ENCODE results near the gene DST.

The DST gene

DNA sequence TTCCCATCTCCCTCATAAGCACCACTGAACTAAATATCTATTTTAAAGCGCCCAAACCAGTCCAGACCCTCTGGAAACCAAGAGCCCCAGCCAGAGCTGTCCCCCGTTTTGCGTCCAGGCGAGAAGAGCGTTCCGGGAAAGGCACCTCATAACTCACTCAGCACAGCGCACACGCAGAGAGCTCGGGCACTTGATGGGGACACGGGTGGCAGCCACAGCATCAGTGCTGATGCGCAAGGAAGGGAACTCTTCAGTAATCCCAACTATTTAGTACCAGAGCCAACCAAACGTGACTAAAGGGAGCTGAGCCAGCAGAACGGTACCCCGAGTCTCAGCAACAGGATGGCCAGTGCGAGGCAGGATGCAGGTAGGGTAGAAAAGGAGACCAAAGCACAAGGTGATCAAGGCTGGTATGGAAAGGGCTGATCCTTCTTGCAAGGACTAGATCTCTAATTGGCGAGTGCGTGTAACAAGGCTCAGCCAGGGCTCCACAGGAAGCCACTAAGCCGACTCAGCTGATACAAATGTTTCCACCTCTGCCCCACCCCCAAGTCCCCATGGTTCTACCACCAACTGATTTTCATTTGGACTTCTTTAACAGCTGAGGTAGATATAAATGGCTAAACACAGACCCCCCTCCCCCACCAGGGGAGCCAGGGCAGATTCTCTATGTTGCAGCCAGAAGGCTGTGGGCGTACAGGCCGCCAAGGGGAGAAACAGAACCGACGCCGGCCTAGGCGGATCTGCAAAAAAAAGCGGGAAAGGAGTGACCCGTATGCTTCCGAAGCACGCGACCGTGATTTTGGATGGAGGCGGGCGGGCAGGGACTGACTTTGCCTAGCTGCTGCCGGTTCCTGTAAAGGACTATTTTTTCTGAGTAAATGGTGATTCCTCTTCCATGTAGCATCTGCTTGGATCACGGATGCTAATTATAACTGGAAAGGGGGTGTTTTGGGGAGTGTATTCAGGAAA is 211.8 kb downstream of the DST start:
- DNase-seq = no peak

DNA sequence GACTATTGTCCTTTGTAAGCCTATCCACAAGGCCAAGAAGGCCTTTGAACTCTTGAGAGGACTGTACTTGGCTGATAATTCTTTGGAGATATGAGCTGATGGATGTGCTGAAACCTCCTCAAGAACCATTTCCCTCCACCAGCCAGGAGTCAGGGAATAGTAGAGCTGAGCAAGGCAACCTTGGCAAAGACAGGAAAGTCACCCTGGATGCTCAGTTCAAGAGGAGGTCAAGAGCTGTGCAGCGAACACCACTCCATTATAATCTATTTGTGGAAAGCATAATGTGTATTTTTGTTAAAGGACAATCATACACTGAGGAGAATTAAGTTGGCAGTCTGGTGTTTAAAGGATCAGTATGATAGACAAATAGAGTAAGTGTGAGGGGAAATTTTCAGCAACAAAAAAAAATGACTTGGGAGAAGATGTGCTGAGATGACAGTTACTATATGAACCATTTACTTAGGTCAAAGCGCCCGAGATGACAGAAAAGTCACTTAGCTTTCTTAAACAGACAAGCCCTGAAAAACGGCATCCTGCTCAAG is 218.1 kb downstream of the DST start:
- DNase-seq = no peak

DNA sequence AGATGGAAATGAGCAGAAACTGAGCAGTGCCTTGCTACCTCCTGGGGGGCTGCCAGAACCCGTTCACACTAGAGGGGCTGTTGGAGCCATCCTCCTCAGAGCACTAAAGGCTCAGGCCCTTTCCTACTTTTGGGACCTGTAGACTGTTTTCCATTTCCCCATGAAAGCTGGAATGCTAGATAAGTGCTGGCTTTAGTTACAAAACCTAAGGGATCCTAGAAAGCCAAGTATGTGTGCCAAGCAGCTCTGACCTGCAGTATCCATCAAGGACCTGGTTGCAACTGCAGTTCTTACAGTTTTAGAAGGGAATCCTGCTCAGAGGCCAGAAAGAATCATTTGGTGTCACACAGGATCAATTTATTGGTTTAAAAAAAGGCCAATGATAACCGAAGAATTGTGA is 218.6 kb downstream of the DST start:
- DNase-seq = no peak

DNA sequence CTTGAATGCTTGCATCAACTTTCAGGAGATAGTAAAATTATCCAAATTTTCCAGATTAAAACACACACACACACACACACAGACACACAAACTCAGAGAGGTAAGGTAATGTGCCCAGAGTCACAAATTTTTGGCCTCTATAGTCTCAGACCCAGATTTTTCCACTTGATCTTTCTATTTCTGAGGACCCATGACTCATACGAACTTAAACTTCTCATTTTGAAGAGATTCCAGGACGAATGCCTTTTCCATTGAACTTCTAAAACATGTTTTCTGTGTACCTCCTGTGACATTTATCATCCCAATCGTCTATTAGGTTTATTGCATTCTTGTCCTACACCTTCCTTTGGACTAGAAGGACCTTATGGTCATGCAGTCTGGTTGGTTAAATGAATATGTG is 222.4 kb downstream of the DST start:
- no peak for DNase-seq

DNA sequence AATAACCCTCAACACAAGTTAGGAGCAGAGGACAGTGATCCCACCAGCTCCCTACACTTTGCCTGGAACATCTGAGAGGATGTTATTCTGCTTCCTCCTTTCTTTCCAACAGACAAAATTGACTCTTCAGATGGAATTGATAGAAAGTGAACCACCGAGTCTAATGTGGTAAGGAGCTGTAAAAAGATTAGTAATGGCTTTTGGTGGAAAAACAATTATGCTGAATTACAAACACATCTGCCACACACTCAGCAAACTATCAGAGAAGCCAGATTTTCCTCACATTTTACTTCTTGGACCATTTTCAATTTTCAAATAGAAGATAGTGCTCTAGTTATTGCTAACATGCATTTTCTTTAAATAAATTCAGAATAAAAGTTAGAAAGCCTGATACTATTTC is 223.5 kb downstream of the DST start:
- DNase-seq = no peak

DNA sequence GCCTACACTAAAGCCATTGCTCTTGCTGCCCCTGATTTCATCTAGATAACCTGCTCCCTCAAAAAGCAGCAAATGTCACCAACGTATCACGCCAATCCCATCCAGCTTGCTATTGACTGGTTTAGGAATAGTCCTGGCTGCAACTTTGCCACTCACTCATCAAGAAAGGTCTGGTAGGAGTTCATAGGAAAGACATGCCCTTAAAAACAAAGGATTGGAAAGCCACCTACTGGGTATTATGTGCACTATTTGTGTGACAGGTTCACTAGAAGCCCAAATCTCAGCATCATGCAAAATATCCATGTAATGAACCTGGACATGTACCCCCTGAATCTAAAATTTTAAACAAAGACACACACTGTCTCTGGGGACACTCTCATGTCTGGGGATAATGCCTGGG is 224.9 kb downstream of the DST start:
- no peak for DNase-seq

DNA sequence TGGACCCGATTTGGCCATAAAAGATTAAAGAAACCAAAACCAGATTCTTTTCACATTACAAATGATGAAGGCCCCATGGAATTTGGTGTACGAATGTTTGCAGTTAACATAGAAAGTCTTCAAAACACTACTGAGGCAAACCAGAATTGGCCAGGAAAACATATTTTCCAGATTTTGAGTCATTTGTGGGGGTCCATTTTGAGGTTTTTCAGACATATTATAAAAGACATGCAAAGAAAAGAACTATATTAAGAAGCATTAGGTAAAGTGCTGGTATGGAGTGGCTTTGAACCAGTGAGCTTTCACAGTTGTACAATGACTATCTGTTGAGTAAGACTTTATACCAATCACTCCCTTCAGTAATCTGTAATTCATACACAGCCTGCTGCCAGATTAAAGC is 226.4 kb downstream of the DST start:
- DNase-seq = no peak

DNA sequence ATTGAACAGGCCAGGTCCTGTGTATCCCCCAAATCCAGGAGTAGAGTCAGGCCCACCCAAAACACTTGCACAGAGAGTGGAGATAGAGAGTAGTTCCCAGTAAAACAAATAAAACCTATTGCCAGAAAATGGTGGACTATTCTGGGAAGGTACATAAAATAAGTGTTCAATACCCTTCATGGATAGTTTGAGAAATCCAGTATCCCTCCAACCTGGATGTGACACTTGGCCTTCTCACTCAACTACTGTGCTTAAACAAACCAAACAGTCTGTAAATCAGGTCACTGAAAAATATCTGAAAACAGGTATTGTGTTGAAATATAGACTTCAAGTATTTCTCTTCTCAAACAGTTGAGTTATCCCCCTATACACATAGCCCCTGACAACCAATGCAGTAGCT is 233.7 kb downstream of the DST start:
- no peak for DNase-seq

All from left hindlimb (tissue), 1 donor.